ENCODE measurements around the gene CENPV.

Gene CENPV

DNA sequence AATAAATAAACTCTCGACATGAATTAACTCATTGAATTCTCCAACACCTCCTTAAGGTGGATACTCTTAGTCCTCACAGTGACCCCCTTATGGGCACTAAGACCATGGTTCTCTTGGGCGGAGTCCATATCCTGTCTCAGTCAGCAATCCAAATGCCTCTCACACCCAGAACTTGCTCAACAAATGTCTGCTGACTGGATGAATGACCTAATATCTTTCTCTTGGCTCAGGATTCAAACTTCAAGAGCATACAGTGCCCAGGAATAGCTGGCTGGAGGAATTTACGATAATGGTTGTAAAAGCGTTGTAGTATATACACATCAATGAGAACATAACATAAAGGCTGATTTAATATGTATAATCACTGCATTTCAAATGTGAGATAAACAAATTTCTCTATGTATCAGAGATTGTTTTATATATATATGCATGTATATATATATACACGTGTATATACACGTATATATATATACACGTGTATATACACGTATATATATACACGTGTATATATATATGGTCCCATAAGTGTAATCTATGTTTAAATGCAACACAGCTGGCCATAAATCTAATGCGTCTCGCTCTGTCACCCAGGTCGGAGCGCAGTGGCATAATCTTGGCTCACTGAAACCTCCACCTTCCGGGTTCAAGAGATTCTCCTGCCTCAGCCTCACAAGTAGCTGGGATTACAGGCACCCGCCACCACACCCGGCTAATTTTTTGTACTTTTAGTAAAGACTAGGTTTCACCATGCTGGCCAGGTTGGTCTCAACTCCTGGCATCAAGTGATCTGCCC lies 21.1 kb upstream of the CENPV start:
- TF ChIP-seq, protein P1, sequence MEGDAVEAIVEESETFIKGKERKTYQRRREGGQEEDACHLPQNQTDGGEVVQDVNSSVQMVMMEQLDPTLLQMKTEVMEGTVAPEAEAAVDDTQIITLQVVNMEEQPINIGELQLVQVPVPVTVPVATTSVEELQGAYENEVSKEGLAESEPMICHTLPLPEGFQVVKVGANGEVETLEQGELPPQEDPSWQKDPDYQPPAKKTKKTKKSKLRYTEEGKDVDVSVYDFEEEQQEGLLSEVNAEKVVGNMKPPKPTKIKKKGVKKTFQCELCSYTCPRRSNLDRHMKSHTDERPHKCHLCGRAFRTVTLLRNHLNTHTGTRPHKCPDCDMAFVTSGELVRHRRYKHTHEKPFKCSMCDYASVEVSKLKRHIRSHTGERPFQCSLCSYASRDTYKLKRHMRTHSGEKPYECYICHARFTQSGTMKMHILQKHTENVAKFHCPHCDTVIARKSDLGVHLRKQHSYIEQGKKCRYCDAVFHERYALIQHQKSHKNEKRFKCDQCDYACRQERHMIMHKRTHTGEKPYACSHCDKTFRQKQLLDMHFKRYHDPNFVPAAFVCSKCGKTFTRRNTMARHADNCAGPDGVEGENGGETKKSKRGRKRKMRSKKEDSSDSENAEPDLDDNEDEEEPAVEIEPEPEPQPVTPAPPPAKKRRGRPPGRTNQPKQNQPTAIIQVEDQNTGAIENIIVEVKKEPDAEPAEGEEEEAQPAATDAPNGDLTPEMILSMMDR (IDR thresholded peaks at IDR 0.05; ENCODE audit: low read depth, low read length): no peak
- DNase-seq (ENCODE audit: extremely low read depth, low read depth): no peak

GRCh38 chr17:16371742-16372141 lies 18.5 kb upstream of the CENPV start:
- TF ChIP-seq, protein P1 (IDR thresholded peaks at IDR 0.05; ENCODE audit: low read depth, low read length): no peak
- DNase-seq (ENCODE audit: extremely low read depth, low read depth): peak; percentile 59

GRCh38 chr17:16364625-16365024 lies 11.4 kb upstream of the CENPV start:
- TF ChIP-seq, protein P1 (IDR thresholded peaks at IDR 0.05; ENCODE audit: low read depth, low read length): no peak

DNA sequence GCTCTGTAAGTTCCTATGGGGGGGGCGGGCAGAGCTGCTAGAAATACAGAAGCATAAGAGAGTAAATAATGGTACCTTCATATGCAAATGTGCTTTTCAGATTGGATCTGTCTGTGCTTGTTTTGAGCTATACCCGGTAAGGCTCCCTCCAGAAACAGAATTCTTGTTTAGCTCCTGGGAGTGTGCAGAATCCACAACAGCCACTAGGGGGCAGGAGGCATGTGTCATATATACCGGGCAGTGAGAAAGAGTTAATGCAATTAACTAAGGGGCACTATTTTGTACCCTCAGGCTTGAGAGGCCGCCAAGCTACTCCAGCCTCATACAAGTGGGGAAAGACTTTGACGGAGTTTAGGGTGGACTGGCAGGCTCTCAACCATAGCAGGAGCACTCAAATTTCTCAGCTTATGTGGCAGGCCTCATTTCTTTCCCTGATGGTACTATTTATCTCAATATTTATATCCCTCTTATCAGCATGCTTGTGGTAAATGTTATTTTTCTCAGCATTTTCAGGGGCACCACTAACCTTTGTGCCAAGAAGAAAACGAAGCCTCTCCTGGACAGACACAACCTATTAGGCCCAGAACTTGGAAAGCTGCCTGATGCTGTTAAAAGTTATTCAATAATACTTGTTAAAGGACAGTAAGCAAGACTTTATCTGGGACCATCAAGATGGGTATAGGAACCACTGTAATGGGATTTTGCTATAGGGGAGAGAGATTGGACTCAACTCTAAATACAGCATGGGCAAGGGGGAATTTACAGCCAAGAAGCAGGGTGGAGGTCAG lies 10.7 kb upstream of the CENPV start:
- no peak for DNase-seq (ENCODE audit: extremely low read depth, low read depth)
- TF ChIP-seq, protein P1 (IDR thresholded peaks at IDR 0.05; ENCODE audit: low read depth, low read length): peak; percentile 94

More at GRCh38 chr17:16364625-16365024, 11.4 kb upstream of the CENPV start:
- no peak for DNase-seq (ENCODE audit: extremely low read depth, low read depth)

- TF ChIP-seq, protein P1 (IDR thresholded peaks at IDR 0.05; ENCODE audit: low read depth, low read length): no peak
Observed at GRCh38 chr17:16361874-16362273, 8.6 kb upstream of the CENPV start.

DNA sequence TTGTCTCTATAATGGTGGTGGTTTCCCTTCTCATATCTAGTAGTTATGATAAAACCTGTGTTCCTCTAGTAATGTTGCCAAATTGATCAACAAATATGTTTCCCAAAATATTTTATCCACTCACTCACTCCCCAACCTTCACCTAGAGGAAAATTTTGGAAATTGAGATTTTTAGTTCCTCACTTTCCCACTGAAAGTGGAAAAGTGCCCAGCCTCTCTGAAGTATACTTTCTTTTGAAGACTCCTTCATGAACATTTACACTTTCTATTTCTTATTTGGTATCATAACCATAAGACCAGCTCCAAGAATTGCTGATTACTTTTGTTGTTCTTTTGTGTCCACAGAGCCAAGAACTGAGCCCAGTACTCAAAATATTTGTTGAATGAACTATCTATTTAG lies 5.1 kb upstream of the CENPV start:
- no peak for DNase-seq (ENCODE audit: extremely low read depth, low read depth)
- TF ChIP-seq, protein P1 (IDR thresholded peaks at IDR 0.05; ENCODE audit: low read depth, low read length): no peak

More at GRCh38 chr17:16361874-16362273, 8.6 kb upstream of the CENPV start:
- no peak for DNase-seq (ENCODE audit: extremely low read depth, low read depth)

GRCh38 chr17:16354585-16354984 lies 1.3 kb upstream of the CENPV start:
- DNase-seq (ENCODE audit: extremely low read depth, low read depth): no peak
- TF ChIP-seq, protein P1 (IDR thresholded peaks at IDR 0.05; ENCODE audit: low read depth, low read length): no peak
